ENCODE data around the gene PPM1M.

The PPM1M gene

GRCh38 chr3:52295671-52296208 lies 50.2 kb downstream of the PPM1M start:
- DNase-seq (ENCODE audit: low read depth), result no peak

DNA sequence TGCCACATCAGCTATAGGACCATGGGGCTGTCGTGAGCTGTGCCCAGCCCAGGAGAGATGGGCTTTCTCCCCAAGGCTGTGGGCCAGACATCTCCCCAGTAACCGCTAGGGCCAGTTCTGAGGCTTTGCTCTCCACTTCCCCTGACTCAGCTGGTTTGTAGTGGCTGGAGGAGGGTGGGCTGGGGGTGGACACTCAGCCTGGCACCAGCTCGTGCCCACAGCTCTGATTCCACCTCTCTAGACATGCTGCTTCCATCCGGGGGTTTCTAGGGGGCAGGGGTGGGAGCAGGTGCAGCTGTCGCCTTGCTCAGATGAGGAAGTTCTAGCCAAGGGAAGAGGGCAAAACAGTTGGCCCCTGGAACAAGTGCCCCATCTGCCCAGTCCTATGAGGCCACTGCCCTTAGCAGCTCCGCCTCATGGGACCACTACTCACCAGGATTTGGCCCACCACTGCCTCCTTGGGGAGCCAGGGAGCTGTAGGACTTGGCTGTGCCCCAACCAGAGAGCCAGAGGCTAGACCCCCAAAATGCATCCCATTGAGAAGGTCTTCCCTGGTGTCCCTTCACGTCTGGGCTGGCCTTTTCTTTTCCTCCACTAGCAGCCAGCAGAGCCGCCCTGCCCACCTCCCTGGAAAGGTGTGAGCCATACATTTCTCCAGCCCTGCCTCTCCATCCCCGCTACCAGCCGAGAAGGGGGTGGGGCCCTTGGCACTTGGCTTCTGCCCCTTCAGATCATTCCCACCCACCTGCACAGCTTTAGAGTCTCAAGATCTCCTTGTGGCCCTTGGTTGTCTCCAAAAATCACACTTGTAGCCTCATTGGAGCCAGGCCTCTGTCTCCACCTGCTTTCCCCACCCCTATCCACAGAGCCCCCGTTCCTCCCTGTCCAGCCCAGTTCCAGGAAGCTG lies 51.9 kb downstream of the PPM1M start:
- DNase-seq (ENCODE audit: low read depth), result no peak

DNA sequence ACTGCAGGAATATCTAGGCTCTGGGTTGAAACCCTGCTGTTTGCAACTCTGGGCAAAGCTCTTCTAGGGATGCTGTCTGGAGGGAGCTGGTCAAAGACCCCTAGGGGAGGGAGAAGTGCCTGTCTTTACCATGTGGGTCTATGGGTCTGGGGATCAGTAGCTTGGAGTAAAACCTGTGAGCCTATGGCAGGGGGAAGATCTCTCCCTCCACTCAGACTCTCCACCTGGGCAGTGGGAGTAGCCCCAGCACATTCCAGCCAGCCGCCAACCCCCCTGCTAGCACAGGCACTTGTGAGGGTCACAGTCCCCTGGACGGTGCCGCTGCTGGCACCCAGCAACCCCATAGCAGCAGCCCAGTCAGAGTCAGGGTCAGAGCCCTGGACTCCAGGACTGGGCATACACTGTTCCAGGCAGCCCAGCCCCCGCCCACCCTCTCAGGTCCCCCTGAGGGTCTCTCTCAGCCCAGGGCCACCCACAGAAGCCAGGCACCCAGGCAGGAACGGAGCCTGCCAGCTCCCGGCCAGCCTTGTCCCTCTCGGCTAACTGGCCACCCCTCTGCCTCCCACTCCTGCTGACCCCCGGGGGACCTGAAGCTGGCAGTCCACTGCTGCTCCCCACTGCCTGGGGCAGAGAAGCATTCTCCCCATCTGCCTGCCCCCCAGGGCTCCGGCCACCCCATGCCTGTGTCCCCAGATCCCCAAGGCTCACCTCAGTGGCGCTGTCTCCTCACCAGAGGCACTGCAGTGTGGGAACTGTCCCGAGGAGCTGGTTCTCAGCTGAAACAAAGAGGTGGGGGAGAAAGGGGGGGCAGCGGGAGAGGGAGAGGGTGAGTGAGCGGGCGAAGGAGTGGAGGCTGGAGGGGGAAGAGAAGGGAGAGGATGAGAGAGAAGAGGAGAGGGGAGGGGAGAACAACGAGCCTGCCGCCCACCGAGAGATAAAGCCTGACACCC lies 52.9 kb downstream of the PPM1M start:
- DNase-seq (ENCODE audit: low read depth), result no peak

GRCh38 chr3:52299247-52299878 lies 53.8 kb downstream of the PPM1M start:
- DNase-seq (ENCODE audit: low read depth), result no peak

All from EH (cell line).